A673 (cell line): ENCODE measurements around the gene MRI1.

ENCODE experiments used
- CTCF ChIP-seq: fragments of 300-800, 200-600 bp; sonication (generic); conservative IDR thresholded peaks from 2 replicates; pipeline ENCODE4 v1.5.1; 2017; ENCODE audit warnings: low read depth, mild to moderate bottlenecking, antibody characterized with exemption, low read length, moderate library complexity, mixed read lengths
- EZH2 ChIP-seq: fragments of 200-600 bp; sonication (generic); IDR thresholded peaks from 2 replicates; pipeline ENCODE4 v1.6.1; 2017; ENCODE audit warnings: borderline replicate concordance, low read depth, mild to moderate bottlenecking, mixed read lengths, antibody characterized with exemption, low read length; ENCODE audit not compliant: poor library complexity, severe bottlenecking

- TF ChIP-seq CTCF (no peak), EZH2 (no peak)
These were observed 24.7 kb downstream of the MRI1 start for GRCh38 chr19:13788991-13789390.
